ENCODE results near the gene KLHL26.

The KLHL26 gene

GRCh38 chr19:18657590-18658365 is 20.9 kb downstream of the KLHL26 start:
- Histone ChIP-seq H3K4me1 (ENCODE audit: control insufficient read depth in 1 of 2, insufficient read depth in 2 of 2, low read length in 2 of 2) (peaks cover 3 to 8% of the 10 kb centered on the region in 2 donors), H3K27ac (ENCODE audit: low read depth, low read length) (no peak overlapping the region), H3K9me3 (ENCODE audit: control insufficient read depth in 1 of 2, low read length in 2 of 2) (no peaks in the 10 kb centered on the region), H3K27me3 (ENCODE audit: control insufficient read depth in 1 of 2, insufficient read depth in 2 of 2, low read length in 2 of 2) (no peaks in the 10 kb centered on the region), H3K4me3 (ENCODE audit: low read depth in 1 of 2, low read length in 2 of 2) (no peak overlapping the region), H3K36me3 (ENCODE audit: control insufficient read depth in 1 of 2, insufficient read depth in 2 of 2, low read length in 2 of 2) (no peaks in the 10 kb centered on the region), H3K9ac (ENCODE audit: low read depth in 1 of 2, low read length in 2 of 2) (no peak overlapping the region)

GRCh38 chr19:18658366-18658855 is 21.6 kb downstream of the KLHL26 start:
- no peak overlapping the region for H3K27ac ChIP-seq (ENCODE audit: low read depth, low read length)

GRCh38 chr19:18659281-18660050 is 22.6 kb downstream of the KLHL26 start:
- H3K27me3 ChIP-seq (ENCODE audit: control insufficient read depth in 1 of 2, insufficient read depth in 2 of 2, low read length in 2 of 2) = no peaks in the 10 kb centered on the region
- no peaks in the 10 kb centered on the region for H3K9me3 ChIP-seq (ENCODE audit: control insufficient read depth in 1 of 2, low read length in 2 of 2)
- H3K4me3 ChIP-seq (ENCODE audit: low read depth in 1 of 2, low read length in 2 of 2) = peak overlapping the region in 1 of 2 donors; percentile 10
- peaks cover 3 to 8% of the 10 kb centered on the region in 2 donors for H3K4me1 ChIP-seq (ENCODE audit: control insufficient read depth in 1 of 2, insufficient read depth in 2 of 2, low read length in 2 of 2)
- peak overlapping the region; percentile 61 for H3K27ac ChIP-seq (ENCODE audit: low read depth, low read length)
- H3K9ac ChIP-seq (ENCODE audit: low read depth in 1 of 2, low read length in 2 of 2) = no peak overlapping the region
- no peaks in the 10 kb centered on the region for H3K36me3 ChIP-seq (ENCODE audit: control insufficient read depth in 1 of 2, insufficient read depth in 2 of 2, low read length in 2 of 2)

More at GRCh38 chr19:18658366-18658855, 21.6 kb downstream of the KLHL26 start:
- H3K9me3 ChIP-seq (ENCODE audit: control insufficient read depth in 1 of 2, low read length in 2 of 2) = no peaks in the 10 kb centered on the region
- no peak overlapping the region for H3K4me3 ChIP-seq (ENCODE audit: low read depth in 1 of 2, low read length in 2 of 2)
- no peak overlapping the region for H3K9ac ChIP-seq (ENCODE audit: low read depth in 1 of 2, low read length in 2 of 2)
- peaks cover 3 to 8% of the 10 kb centered on the region in 2 donors for H3K4me1 ChIP-seq (ENCODE audit: control insufficient read depth in 1 of 2, insufficient read depth in 2 of 2, low read length in 2 of 2)
- H3K27me3 ChIP-seq (ENCODE audit: control insufficient read depth in 1 of 2, insufficient read depth in 2 of 2, low read length in 2 of 2) = no peaks in the 10 kb centered on the region
- H3K36me3 ChIP-seq (ENCODE audit: control insufficient read depth in 1 of 2, insufficient read depth in 2 of 2, low read length in 2 of 2) = no peaks in the 10 kb centered on the region

GRCh38 chr19:18660051-18660910 is 23.5 kb downstream of the KLHL26 start:
- Histone ChIP-seq H3K4me3 (ENCODE audit: low read depth in 1 of 2, low read length in 2 of 2) (no peak overlapping the region), H3K27ac (ENCODE audit: low read depth, low read length) (peak overlapping the region; percentile 47), H3K9me3 (ENCODE audit: control insufficient read depth in 1 of 2, low read length in 2 of 2) (no peaks in the 10 kb centered on the region), H3K27me3 (ENCODE audit: control insufficient read depth in 1 of 2, insufficient read depth in 2 of 2, low read length in 2 of 2) (no peaks in the 10 kb centered on the region), H3K36me3 (ENCODE audit: control insufficient read depth in 1 of 2, insufficient read depth in 2 of 2, low read length in 2 of 2) (peaks cover 0 to 2% of the 10 kb centered on the region in 2 donors), H3K4me1 (ENCODE audit: control insufficient read depth in 1 of 2, insufficient read depth in 2 of 2, low read length in 2 of 2) (peaks cover 3 to 8% of the 10 kb centered on the region in 2 donors), H3K9ac (ENCODE audit: low read depth in 1 of 2, low read length in 2 of 2) (no peak overlapping the region)

GRCh38 chr19:18660939-18661670 is 24.3 kb downstream of the KLHL26 start:
- H3K4me3 ChIP-seq (ENCODE audit: low read depth in 1 of 2, low read length in 2 of 2) = no peak overlapping the region
- H3K36me3 ChIP-seq (ENCODE audit: control insufficient read depth in 1 of 2, insufficient read depth in 2 of 2, low read length in 2 of 2) = peaks cover 0 to 8% of the 10 kb centered on the region in 2 donors
- H3K9ac ChIP-seq (ENCODE audit: low read depth in 1 of 2, low read length in 2 of 2) = no peak overlapping the region
- H3K27me3 ChIP-seq (ENCODE audit: control insufficient read depth in 1 of 2, insufficient read depth in 2 of 2, low read length in 2 of 2) = no peaks in the 10 kb centered on the region
- peaks cover 3 to 8% of the 10 kb centered on the region in 2 donors for H3K4me1 ChIP-seq (ENCODE audit: control insufficient read depth in 1 of 2, insufficient read depth in 2 of 2, low read length in 2 of 2)
- H3K9me3 ChIP-seq (ENCODE audit: control insufficient read depth in 1 of 2, low read length in 2 of 2) = no peaks in the 10 kb centered on the region
- H3K27ac ChIP-seq (ENCODE audit: low read depth, low read length) = peak overlapping the region; percentile 32

GRCh38 chr19:18662972-18663732 is 26.3 kb downstream of the KLHL26 start:
- no peaks in the 10 kb centered on the region for H3K27me3 ChIP-seq (ENCODE audit: control insufficient read depth in 1 of 2, insufficient read depth in 2 of 2, low read length in 2 of 2)
- peaks cover 3 to 8% of the 10 kb centered on the region in 2 donors for H3K4me1 ChIP-seq (ENCODE audit: control insufficient read depth in 1 of 2, insufficient read depth in 2 of 2, low read length in 2 of 2)
- no peak overlapping the region for H3K4me3 ChIP-seq (ENCODE audit: low read depth in 1 of 2, low read length in 2 of 2)
- H3K9ac ChIP-seq (ENCODE audit: low read depth in 1 of 2, low read length in 2 of 2) = no peak overlapping the region
- peaks cover 1 to 18% of the 10 kb centered on the region in 2 donors for H3K36me3 ChIP-seq (ENCODE audit: control insufficient read depth in 1 of 2, insufficient read depth in 2 of 2, low read length in 2 of 2)
- H3K9me3 ChIP-seq (ENCODE audit: control insufficient read depth in 1 of 2, low read length in 2 of 2) = no peaks in the 10 kb centered on the region
- no peak overlapping the region for H3K27ac ChIP-seq (ENCODE audit: low read depth, low read length)

- Histone ChIP-seq H3K4me1 (ENCODE audit: control insufficient read depth in 1 of 2, insufficient read depth in 2 of 2, low read length in 2 of 2) (peaks cover under 1 to 3% of the 10 kb centered on the region in 2 donors), H3K27me3 (ENCODE audit: control insufficient read depth in 1 of 2, insufficient read depth in 2 of 2, low read length in 2 of 2) (no peaks in the 10 kb centered on the region), H3K9ac (ENCODE audit: low read depth in 1 of 2, low read length in 2 of 2) (no peak overlapping the region), H3K9me3 (ENCODE audit: control insufficient read depth in 1 of 2, low read length in 2 of 2) (no peaks in the 10 kb centered on the region), H3K4me3 (ENCODE audit: low read depth in 1 of 2, low read length in 2 of 2) (no peak overlapping the region), H3K27ac (ENCODE audit: low read depth, low read length) (no peak overlapping the region), H3K36me3 (ENCODE audit: control insufficient read depth in 1 of 2, insufficient read depth in 2 of 2, low read length in 2 of 2) (peaks cover 5 to 26% of the 10 kb centered on the region in 2 donors)
Observed at GRCh38 chr19:18663940-18664530, 27.2 kb downstream of the KLHL26 start.

GRCh38 chr19:18665771-18666202 is 29.0 kb downstream of the KLHL26 start:
- Histone ChIP-seq H3K4me1 (ENCODE audit: control insufficient read depth in 1 of 2, insufficient read depth in 2 of 2, low read length in 2 of 2) (no peaks in the 10 kb centered on the region), H3K27me3 (ENCODE audit: control insufficient read depth in 1 of 2, insufficient read depth in 2 of 2, low read length in 2 of 2) (no peaks in the 10 kb centered on the region), H3K9me3 (ENCODE audit: control insufficient read depth in 1 of 2, low read length in 2 of 2) (no peaks in the 10 kb centered on the region), H3K36me3 (ENCODE audit: control insufficient read depth in 1 of 2, insufficient read depth in 2 of 2, low read length in 2 of 2) (peaks cover 5 to 33% of the 10 kb centered on the region in 2 donors), H3K27ac (ENCODE audit: low read depth, low read length) (no peak overlapping the region), H3K4me3 (ENCODE audit: low read depth in 1 of 2, low read length in 2 of 2) (no peak overlapping the region), H3K9ac (ENCODE audit: low read depth in 1 of 2, low read length in 2 of 2) (no peak overlapping the region)
